ENCODE results near the gene TENM3.

DNA sequence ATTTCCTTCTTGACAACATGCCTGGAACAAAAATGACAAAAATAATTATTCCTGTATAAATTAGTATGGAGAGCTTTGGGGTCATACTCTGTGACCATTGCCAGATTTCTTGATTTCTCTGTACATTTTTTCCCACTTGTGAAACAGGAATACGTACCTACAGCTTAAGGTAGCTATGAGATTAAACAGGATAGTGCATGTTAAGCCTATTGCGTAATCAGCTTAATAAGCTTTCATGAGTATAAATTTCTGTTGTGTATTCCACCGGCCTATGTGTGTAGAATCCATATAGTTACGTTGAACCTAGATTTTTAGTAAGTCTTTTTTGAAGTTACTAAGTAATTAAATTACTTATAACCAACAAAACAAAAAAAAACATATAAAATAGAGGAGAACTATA is 339.0 kb downstream of the TENM3 start:
- TF ChIP-seq, protein P1, sequence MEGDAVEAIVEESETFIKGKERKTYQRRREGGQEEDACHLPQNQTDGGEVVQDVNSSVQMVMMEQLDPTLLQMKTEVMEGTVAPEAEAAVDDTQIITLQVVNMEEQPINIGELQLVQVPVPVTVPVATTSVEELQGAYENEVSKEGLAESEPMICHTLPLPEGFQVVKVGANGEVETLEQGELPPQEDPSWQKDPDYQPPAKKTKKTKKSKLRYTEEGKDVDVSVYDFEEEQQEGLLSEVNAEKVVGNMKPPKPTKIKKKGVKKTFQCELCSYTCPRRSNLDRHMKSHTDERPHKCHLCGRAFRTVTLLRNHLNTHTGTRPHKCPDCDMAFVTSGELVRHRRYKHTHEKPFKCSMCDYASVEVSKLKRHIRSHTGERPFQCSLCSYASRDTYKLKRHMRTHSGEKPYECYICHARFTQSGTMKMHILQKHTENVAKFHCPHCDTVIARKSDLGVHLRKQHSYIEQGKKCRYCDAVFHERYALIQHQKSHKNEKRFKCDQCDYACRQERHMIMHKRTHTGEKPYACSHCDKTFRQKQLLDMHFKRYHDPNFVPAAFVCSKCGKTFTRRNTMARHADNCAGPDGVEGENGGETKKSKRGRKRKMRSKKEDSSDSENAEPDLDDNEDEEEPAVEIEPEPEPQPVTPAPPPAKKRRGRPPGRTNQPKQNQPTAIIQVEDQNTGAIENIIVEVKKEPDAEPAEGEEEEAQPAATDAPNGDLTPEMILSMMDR (IDR thresholded peaks at IDR 0.05; ENCODE audit: low read depth, low read length, poor library complexity, severe bottlenecking), result no peak
- TF ChIP-seq EZH2phosphoT487 (IDR thresholded peaks at IDR 0.05; ENCODE audit: borderline replicate concordance, low read length), result no peak
